Neural progenitor cell (in vitro differentiated cells): ENCODE data around the gene PRKAA2. TPM values are rescaled to one million over a fixed set of nuclear protein-coding genes. Genes with fewer than 3 reads are reported as not detected.
A peak's percentile ranks its signal among the peaks of the same experiment; 100 is the strongest.

Source experiments
- DNase-seq: peaks from one replicate; pipeline ENCODE4 v3.0.0-alpha.2; 2016; ENCODE audit warnings: low spot score
- H2AFZ ChIP-seq: fragments of 200-600 bp; sonication (generic); replicated peaks from 2 replicates; pipeline ENCODE4 v1.6.1; 2016; ENCODE audit warnings: antibody characterized with exemption
- H3F3A ChIP-seq: fragments of 200-600 bp; sonication (generic); 2 replicates; pipeline ENCODE4 v1.6.1; 2016; ENCODE audit warnings: antibody characterized with exemption, low read depth
- H3K27ac ChIP-seq: fragments of 200-600 bp; sonication (generic); 2 replicates; pipeline ENCODE4 v1.5.1; 2016; ENCODE audit warnings: mild to moderate bottlenecking
- H3K27me3 ChIP-seq: fragments of 200-600 bp; sonication (generic); 2 replicates; pipeline ENCODE4 v1.6.1; 2016; ENCODE audit warnings: mild to moderate bottlenecking, moderate library complexity
- H3K36me3 ChIP-seq: fragments of 200-600 bp; sonication (generic); 2 replicates; pipeline ENCODE4 v1.5.1; 2016
- H3K4me1 ChIP-seq: fragments of 200-600 bp; sonication (generic); 2 replicates; pipeline ENCODE4 v1.6.1; 2016; ENCODE audit warnings: mixed run types
- H3K4me2 ChIP-seq: fragments of 200-600 bp; sonication (generic); 2 replicates; pipeline ENCODE4 v1.6.1; 2016
- H3K4me3 ChIP-seq: fragments of 200-600 bp; sonication (generic); 2 replicates; pipeline ENCODE4 v1.5.1; 2016
- H3K79me2 ChIP-seq: fragments of 200-600 bp; sonication (generic); 2 replicates; pipeline ENCODE4 v1.6.1; 2016; ENCODE audit warnings: low read depth
- H3K9ac ChIP-seq: fragments of 200-600 bp; sonication (generic); 2 replicates; pipeline ENCODE4 v1.6.1; 2016
- H3K9me3 ChIP-seq: fragments of 200-600 bp; sonication (generic); 2 replicates; pipeline ENCODE4 v1.5.1; 2016; ENCODE audit warnings: low read depth
- H4K20me1 ChIP-seq: fragments of 200-600 bp; sonication (generic); 2 replicates; pipeline ENCODE4 v1.6.1; 2016; ENCODE audit warnings: low read depth
- H3K27ac Mint-ChIP-seq: 3 replicates; pipeline ENCODE4 v1.8.0; 2021; ENCODE audit warnings: mixed read lengths
- H3K27me3 Mint-ChIP-seq: 2 replicates; pipeline ENCODE4 v1.8.0; 2022; ENCODE audit warnings: low read depth, mild to moderate bottlenecking, inconsistent platforms, moderate library complexity, mixed read lengths; ENCODE audit not compliant: insufficient read depth
- H3K36me3 Mint-ChIP-seq: 3 replicates; pipeline ENCODE4 v1.8.0; 2021; ENCODE audit warnings: mixed read lengths
- H3K4me1 Mint-ChIP-seq: 3 replicates; pipeline ENCODE4 v1.8.0; 2021; ENCODE audit warnings: mixed read lengths
- H3K4me3 Mint-ChIP-seq: 3 replicates; pipeline ENCODE4 v1.8.0; 2021; ENCODE audit warnings: mild to moderate bottlenecking, moderate library complexity, mixed read lengths
- H3K9me3 Mint-ChIP-seq: 3 replicates; pipeline ENCODE4 v1.8.0; 2020; ENCODE audit warnings: mixed read lengths
- EZH2 ChIP-seq: fragments of 200-600 bp; sonication (generic); IDR thresholded peaks from 2 replicates; pipeline ENCODE4 v1.6.1; 2017; ENCODE audit warnings: antibody characterized with exemption, mild to moderate bottlenecking, moderate library complexity
- EZH2phosphoT487 ChIP-seq: fragments of 200-600 bp; sonication (generic); IDR thresholded peaks from 2 replicates; pipeline ENCODE4 v1.6.1; 2017; ENCODE audit warnings: antibody characterized with exemption
- small RNA-seq: library from RNA; depleted of rRNA; stranded (forward); fragments of <200 nt; gene quantifications from one replicate; pipeline ENCODE3, GENCODE V24; 2015
- total RNA-seq: library from RNA; depleted of rRNA; stranded (reverse); fragments of >200 nt; gene quantifications from 2 replicates; pipeline ENCODE4 v1.2.3, GENCODE V29; 2015; ENCODE audit warnings: low replicate concordance
- TF ChIP-seq, protein P1 (sequence below): fragments of 200-600 bp; sonication (generic); IDR thresholded peaks from 2 replicates; pipeline ENCODE4 v1.5.1; 2017; ENCODE audit warnings: antibody characterized with exemption, mild to moderate bottlenecking

The PRKAA2 gene
- total RNA-seq, 1 donor from 2014 or later: 25.8 TPM

DNA sequence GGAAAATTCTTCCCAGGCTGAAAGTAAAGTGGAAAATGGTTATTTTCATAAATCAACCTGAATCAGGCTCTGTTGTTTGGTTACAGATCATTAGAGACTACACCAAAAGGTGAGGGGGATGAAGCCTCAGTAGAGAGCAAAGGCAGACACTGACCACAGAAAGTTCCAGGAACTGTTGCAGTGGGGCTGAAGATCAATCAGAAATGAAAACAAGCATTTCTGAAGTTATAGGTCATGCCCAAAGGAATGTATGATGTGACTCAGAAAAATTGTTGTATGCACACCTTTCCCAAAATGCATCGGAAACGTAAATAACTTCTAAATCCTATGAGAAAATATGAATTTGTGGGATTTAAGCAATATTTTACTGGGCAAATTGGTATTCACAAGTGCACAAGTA, 110.8 kb downstream of the PRKAA2 start:
- Histone ChIP-seq H3K79me2 (no peaks in the 10 kb centered on the region), H3K9me3 (no peaks in the 10 kb centered on the region), H3K36me3 (no peaks in the 10 kb centered on the region), H4K20me1 (no peaks in the 10 kb centered on the region), H3K4me2 (no peak overlapping the region), H3F3A (no peaks in the 10 kb centered on the region), H2AFZ (no peak overlapping the region), H3K27me3 (no peaks in the 10 kb centered on the region), H3K27ac (no peak overlapping the region), H3K4me3 (no peak overlapping the region), H3K4me1 (no peaks in the 10 kb centered on the region), H3K9ac (no peak overlapping the region)
- Mint-ChIP-seq H3K27ac (no peak overlapping the region), H3K4me3 (no peak overlapping the region), H3K27me3 (no peaks in the 10 kb centered on the region), H3K9me3 (no peaks in the 10 kb centered on the region), H3K4me1 (no peaks in the 10 kb centered on the region), H3K36me3 (no peaks in the 10 kb centered on the region)
- TF ChIP-seq, protein P1, sequence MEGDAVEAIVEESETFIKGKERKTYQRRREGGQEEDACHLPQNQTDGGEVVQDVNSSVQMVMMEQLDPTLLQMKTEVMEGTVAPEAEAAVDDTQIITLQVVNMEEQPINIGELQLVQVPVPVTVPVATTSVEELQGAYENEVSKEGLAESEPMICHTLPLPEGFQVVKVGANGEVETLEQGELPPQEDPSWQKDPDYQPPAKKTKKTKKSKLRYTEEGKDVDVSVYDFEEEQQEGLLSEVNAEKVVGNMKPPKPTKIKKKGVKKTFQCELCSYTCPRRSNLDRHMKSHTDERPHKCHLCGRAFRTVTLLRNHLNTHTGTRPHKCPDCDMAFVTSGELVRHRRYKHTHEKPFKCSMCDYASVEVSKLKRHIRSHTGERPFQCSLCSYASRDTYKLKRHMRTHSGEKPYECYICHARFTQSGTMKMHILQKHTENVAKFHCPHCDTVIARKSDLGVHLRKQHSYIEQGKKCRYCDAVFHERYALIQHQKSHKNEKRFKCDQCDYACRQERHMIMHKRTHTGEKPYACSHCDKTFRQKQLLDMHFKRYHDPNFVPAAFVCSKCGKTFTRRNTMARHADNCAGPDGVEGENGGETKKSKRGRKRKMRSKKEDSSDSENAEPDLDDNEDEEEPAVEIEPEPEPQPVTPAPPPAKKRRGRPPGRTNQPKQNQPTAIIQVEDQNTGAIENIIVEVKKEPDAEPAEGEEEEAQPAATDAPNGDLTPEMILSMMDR: no peak
- TF ChIP-seq EZH2: no peak
- no peak for TF ChIP-seq EZH2phosphoT487
- no peak for DNase-seq

DNA sequence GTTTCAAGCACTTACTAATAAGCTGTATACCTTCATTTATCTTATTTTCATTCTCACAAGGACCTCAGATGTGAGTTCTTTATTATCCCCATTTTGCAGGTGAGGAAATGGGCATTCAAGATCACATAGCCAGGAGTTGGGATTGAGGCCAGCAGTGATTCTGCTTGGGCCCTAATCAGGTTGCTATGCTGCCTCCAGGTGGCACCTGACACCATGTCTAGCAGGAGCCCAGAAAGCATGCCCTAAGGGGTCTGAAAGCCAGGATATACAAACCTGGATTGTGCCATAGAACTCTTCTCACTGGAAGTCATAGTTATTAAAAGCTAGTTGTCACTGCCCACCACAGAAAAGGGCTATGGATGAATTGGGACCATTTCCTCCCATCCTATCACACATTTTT, 113.0 kb downstream of the PRKAA2 start:
- no peaks in the 10 kb centered on the region for H3K4me1 Mint-ChIP-seq
- DNase-seq: peak; percentile 70
- Histone ChIP-seq H3K27me3 (no peaks in the 10 kb centered on the region), H3K4me1 (no peaks in the 10 kb centered on the region), H3F3A (no peaks in the 10 kb centered on the region), H4K20me1 (no peaks in the 10 kb centered on the region), H3K9ac (no peak overlapping the region), H3K27ac (no peak overlapping the region), H3K4me2 (no peak overlapping the region), H3K36me3 (no peaks in the 10 kb centered on the region), H3K4me3 (no peak overlapping the region), H3K79me2 (no peaks in the 10 kb centered on the region), H3K9me3 (no peaks in the 10 kb centered on the region), H2AFZ (peak overlapping the region; percentile 30)
- H3K27ac Mint-ChIP-seq: no peak overlapping the region
- no peaks in the 10 kb centered on the region for H3K36me3 Mint-ChIP-seq
- H3K27me3 Mint-ChIP-seq: peaks cover 3% of the 10 kb centered on the region
- no peak overlapping the region for H3K4me3 Mint-ChIP-seq
- no peak for TF ChIP-seq EZH2
- TF ChIP-seq, protein P1: peak; percentile 64
- H3K9me3 Mint-ChIP-seq: no peaks in the 10 kb centered on the region

DNA sequence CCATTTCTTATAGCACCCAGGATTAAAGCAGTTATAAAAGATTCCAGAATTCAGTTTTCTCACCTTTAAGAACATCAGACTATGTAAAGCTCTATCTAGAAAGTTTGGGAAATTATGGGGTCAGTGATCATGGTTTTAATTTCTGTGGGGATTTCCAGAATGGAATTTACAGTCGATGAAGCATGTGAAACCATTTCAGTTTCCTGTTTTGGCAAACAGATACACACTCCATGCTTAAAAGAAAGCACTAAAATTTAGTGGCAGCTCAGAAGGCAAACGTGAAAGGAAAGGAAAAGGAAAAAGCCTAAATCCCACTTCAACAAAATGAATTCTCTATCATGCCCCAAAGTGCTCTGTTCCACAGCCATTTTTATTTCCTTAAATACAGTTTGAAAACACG, 113.7 kb downstream of the PRKAA2 start:
- no peaks in the 10 kb centered on the region for H3F3A ChIP-seq
- no peak overlapping the region for H2AFZ ChIP-seq
- peaks cover 5% of the 10 kb centered on the region for H3K27me3 Mint-ChIP-seq
- H3K27ac Mint-ChIP-seq: no peak overlapping the region
- H4K20me1 ChIP-seq: no peaks in the 10 kb centered on the region
- DNase-seq: no peak
- no peaks in the 10 kb centered on the region for H3K27me3 ChIP-seq
- H3K4me1 ChIP-seq: no peaks in the 10 kb centered on the region
- H3K9me3 Mint-ChIP-seq: no peaks in the 10 kb centered on the region
- no peaks in the 10 kb centered on the region for H3K4me1 Mint-ChIP-seq
- no peaks in the 10 kb centered on the region for H3K9me3 ChIP-seq
- no peak overlapping the region for H3K4me3 Mint-ChIP-seq
- no peaks in the 10 kb centered on the region for H3K36me3 ChIP-seq
- no peak overlapping the region for H3K27ac ChIP-seq
- no peaks in the 10 kb centered on the region for H3K79me2 ChIP-seq
- TF ChIP-seq EZH2 (no peak), EZH2phosphoT487 (no peak)
- TF ChIP-seq, protein P1: no peak
- H3K4me2 ChIP-seq: no peak overlapping the region
- H3K9ac ChIP-seq: no peak overlapping the region
- H3K4me3 ChIP-seq: no peak overlapping the region
- H3K36me3 Mint-ChIP-seq: no peaks in the 10 kb centered on the region

Small RNA genes lying within 50 kb of the gene (small RNA-seq; reads per million reads assigned to genes)
- not detected for gene AC099789.1

Other genes starting within 250 kb of the PRKAA2 start
- 28.5 and 32.8 TPM in 2 replicates for gene PLPP3, start 65.8 kb upstream of the PRKAA2 start, total RNA-seq
- 5.0 and 8.9 TPM in 2 replicates for gene FYB2, start 174.1 kb downstream of the PRKAA2 start, total RNA-seq
- gene C8A, start 209.5 kb downstream of the PRKAA2 start, total RNA-seq: not detected in 2 replicates